Peyer's patch (tissue), 4 donors: ENCODE results near the gene ADGRD1. TPM values are rescaled to one million over a fixed set of nuclear protein-coding genes. Genes with fewer than 3 reads are reported as not detected.

Experiments used
- DNase-seq, 3 donors: peaks; one replicate each; pipeline ENCODE4 v3.0.0-alpha.2; 2017 to 2019
- H3K27ac ChIP-seq, 4 donors: fragments of 200-600 bp; sonication (generic); one replicate each; pipeline ENCODE4 v1.5.1; 2016 to 2019
- H3K27me3 ChIP-seq, 2 donors: fragments of 200-600 bp; sonication (generic); one replicate each; pipeline ENCODE4 v1.5.1; 2019
- H3K36me3 ChIP-seq, 3 donors: fragments of 200-600 bp; sonication (generic); one replicate each; pipeline ENCODE4 v1.5.1; 2016 to 2019
- H3K4me1 ChIP-seq, 4 donors: fragments of 200-600 bp; sonication (generic); one replicate each; pipeline ENCODE4 v1.5.1; 2016 to 2019
- H3K4me3 ChIP-seq, 4 donors: fragments of 200-600 bp; sonication (generic); 1 replicate in 3 of 4; 2 replicates in 1 of 4; pipeline ENCODE4 v1.5.1; 2016 to 2019; ENCODE audit warnings: mild to moderate bottlenecking in 1 of 4
- H3K9me3 ChIP-seq, 4 donors: fragments of 200-600 bp; sonication (generic); one replicate each; pipeline ENCODE4 v1.5.1; 2016 to 2019; ENCODE audit warnings: mild to moderate bottlenecking in 1 of 4
- CTCF ChIP-seq, 6 experiments: fragments of 450-650 bp in 4 of 6; fragments of 200-600 bp in 2 of 6; sonication (generic) in 1 of 6; IDR thresholded peaks; one replicate each; pipeline ENCODE4 v1.5.1; 2017 to 2019; ENCODE audit warnings: antibody characterized with exemption in 6 of 6, mild to moderate bottlenecking in 3 of 6, moderate library complexity in 1 of 6
- POLR2A ChIP-seq, 2 donors: fragments of 450-650 bp; IDR thresholded peaks; one replicate each; pipeline ENCODE4 v1.5.1; 2017; ENCODE audit warnings: antibody characterized with exemption in 2 of 2, mild to moderate bottlenecking in 2 of 2, moderate library complexity in 2 of 2
- total RNA-seq, 4 donors: library from RNA; depleted of rRNA; stranded (reverse); fragments of >200 nt; gene quantifications; one replicate each; pipeline ENCODE4 v1.1.0, GENCODE V29; 2016

ADGRD1 gene
- total RNA-seq, 4 donors from 2014 or later, result 7.0 to 42.9 (median 27.9) TPM

GRCh38 chr12:131089531-131090273, 136.0 kb downstream of the ADGRD1 start:
- no peak overlapping the region for H3K4me3 ChIP-seq
- no peak overlapping the region for H3K27ac ChIP-seq
- peak in 1 of 3 donors; percentile 34 for DNase-seq
- H3K27me3 ChIP-seq, result no peaks in the 10 kb centered on the region
- no peaks in the 10 kb centered on the region for H3K4me1 ChIP-seq
- no peaks in the 10 kb centered on the region for H3K36me3 ChIP-seq
- no peaks in the 10 kb centered on the region for H3K9me3 ChIP-seq
- TF ChIP-seq POLR2A (IDR thresholded peaks at IDR 0.05) (no peak), CTCF (IDR thresholded peaks at IDR 0.05) (no peak)

- no peaks in the 10 kb centered on the region for H3K9me3 ChIP-seq
- H3K27ac ChIP-seq, result no peak overlapping the region
- no peak for TF ChIP-seq CTCF (IDR thresholded peaks at IDR 0.05)
- no peak for TF ChIP-seq POLR2A (IDR thresholded peaks at IDR 0.05)
- no peaks in the 10 kb centered on the region for H3K36me3 ChIP-seq
- H3K27me3 ChIP-seq, result no peaks in the 10 kb centered on the region
- H3K4me3 ChIP-seq, result no peak overlapping the region
- no peaks in the 10 kb centered on the region for H3K4me1 ChIP-seq
- peak in 1 of 3 donors; percentile 48 for DNase-seq
Observed at GRCh38 chr12:131090274-131091210, 136.8 kb downstream of the ADGRD1 start.

- Histone ChIP-seq H3K4me1 (no peaks in the 10 kb centered on the region), H3K4me3 (no peak overlapping the region), H3K27me3 (no peaks in the 10 kb centered on the region), H3K27ac (no peak overlapping the region), H3K36me3 (no peaks in the 10 kb centered on the region), H3K9me3 (no peaks in the 10 kb centered on the region)
- DNase-seq, result peak in 1 of 3 donors; percentile 39
- no peak for TF ChIP-seq CTCF (IDR thresholded peaks at IDR 0.05)
- TF ChIP-seq POLR2A (IDR thresholded peaks at IDR 0.05), result no peak
Observed at GRCh38 chr12:131091413-131091975, 137.8 kb downstream of the ADGRD1 start.

GRCh38 chr12:131091976-131092691, 138.4 kb downstream of the ADGRD1 start:
- Histone ChIP-seq H3K27me3 (no peaks in the 10 kb centered on the region), H3K27ac (no peak overlapping the region), H3K4me1 (no peaks in the 10 kb centered on the region), H3K36me3 (no peaks in the 10 kb centered on the region), H3K9me3 (no peaks in the 10 kb centered on the region), H3K4me3 (no peak overlapping the region)
- TF ChIP-seq POLR2A (IDR thresholded peaks at IDR 0.05) (no peak), CTCF (IDR thresholded peaks at IDR 0.05) (no peak)
- DNase-seq, result peak; percentile 8 to 44 (median 37)
